ENCODE measurements around the gene ACP4.
"Not testable (repeated sequence)": the region's sequence is repeated elsewhere in the genome, so short reads cannot be mapped to it uniquely, and the experiment has no call there.

ACP4 gene

GRCh38 chr19:50797781-50798658 lies 7.8 kb downstream of the ACP4 start:
- no peak for FAIRE-seq

- FAIRE-seq = no peak
Observed at GRCh38 chr19:50798659-50799546, 8.7 kb downstream of the ACP4 start.

DNA sequence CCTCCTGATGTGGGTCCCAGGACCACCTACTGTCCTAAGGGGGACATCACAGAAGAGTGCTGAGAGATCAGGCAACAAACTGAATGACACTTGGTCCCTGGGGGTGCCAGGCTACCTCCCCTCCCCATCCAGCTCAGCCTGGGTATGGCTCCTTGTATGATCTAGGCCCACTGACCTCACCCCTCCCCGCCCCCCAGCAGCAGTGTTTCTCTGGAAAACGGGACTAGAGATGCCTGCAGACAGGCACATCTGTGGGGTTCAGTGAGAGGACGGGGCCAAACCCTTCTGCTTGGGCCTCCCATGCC lies 9.3 kb downstream of the ACP4 start:
- no peak for FAIRE-seq

- no peak for FAIRE-seq
Observed at GRCh38 chr19:50801107-50801506, 10.9 kb downstream of the ACP4 start.

- no peak for FAIRE-seq
Observed at GRCh38 chr19:50803633-50804419, 13.6 kb downstream of the ACP4 start.

GRCh38 chr19:50804420-50805272 lies 14.4 kb downstream of the ACP4 start:
- peak; percentile 79 for FAIRE-seq

DNA sequence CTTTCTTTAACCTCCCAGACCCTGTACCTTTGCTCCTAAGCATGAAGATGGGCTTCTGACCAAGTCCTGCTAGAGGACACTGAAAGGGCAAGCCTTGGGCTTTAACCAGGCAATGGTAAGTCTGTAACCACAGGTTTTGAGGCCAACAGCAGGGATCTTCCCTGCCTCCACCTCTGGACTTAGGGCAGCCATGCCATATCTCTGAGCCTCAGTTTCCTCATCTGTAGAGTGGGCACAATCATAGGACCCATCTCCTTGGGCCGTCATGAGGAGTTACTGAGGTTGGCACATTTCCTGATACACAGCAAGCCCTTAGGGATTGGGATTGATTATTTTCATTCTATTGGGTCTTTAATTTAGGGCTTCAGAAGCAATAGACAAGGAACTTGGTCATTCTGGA lies 18.6 kb downstream of the ACP4 start:
- FAIRE-seq = no peak

DNA sequence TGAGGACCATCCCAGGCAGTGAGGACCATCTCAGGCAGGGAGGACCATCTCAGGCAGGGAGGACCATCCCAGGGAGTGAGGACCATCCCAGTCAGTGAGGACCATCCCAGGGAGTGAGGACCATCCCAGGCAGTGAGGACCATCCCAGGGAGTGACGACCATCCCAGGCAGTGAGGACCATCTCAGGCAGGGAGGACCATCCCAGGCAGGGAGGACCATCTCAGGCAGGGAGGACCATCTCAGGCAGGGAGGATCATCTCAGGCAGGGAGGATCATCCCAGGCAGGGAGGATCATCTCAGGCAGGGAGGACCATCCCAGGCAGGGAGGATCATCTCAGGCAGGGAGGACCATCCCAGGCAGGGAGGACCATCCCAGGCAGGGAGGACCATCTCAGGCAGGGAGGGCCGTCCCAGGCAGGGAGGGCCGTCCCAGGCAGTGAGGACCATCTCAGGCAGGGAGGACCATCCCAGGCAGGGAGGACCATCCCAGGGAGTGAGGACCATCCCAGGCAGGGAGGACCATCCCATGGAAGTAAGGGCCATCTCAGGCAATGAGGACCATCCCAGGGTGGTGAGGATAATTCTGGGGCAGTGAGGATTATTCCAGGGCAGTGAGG lies 21.5 kb downstream of the ACP4 start:
- not testable (repeated sequence) for FAIRE-seq

- no peak for FAIRE-seq
Observed at GRCh38 chr19:50812474-50812873, 22.3 kb downstream of the ACP4 start.

DNA sequence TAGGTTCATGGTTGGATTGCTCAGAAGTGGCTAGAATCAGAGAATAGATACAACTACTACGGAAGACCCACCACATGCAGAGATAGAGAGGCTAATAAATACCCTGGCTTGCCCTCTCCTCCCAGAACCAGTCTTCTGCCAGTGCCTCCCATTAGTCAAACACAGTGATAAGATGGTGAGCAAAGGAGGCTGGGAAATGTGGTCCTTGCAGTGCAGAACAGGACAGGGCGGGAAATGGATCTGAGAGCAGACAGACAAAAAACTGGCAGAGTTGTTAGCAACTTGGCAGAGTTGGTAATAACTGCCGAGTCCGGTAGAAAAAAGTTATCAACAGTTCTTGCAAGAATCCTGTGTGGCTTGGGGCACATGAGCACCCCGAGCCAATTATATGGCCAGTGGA lies 24.7 kb downstream of the ACP4 start:
- FAIRE-seq = no peak

GRCh38 chr19:50815439-50815838 lies 25.2 kb downstream of the ACP4 start:
- FAIRE-seq = no peak

- no peak for FAIRE-seq
Observed at GRCh38 chr19:50817941-50818858, 28.0 kb downstream of the ACP4 start.

GRCh38 chr19:50818859-50819472 lies 28.8 kb downstream of the ACP4 start:
- FAIRE-seq = no peak

GRCh38 chr19:50819636-50820035 lies 29.4 kb downstream of the ACP4 start:
- no peak for FAIRE-seq

GRCh38 chr19:50820086-50820485 lies 29.9 kb downstream of the ACP4 start:
- FAIRE-seq = no peak

- no peak for FAIRE-seq
Observed at GRCh38 chr19:50820549-50821247, 30.5 kb downstream of the ACP4 start.

- FAIRE-seq = no peak
Observed at GRCh38 chr19:50821248-50821612, 31.0 kb downstream of the ACP4 start.

DNA sequence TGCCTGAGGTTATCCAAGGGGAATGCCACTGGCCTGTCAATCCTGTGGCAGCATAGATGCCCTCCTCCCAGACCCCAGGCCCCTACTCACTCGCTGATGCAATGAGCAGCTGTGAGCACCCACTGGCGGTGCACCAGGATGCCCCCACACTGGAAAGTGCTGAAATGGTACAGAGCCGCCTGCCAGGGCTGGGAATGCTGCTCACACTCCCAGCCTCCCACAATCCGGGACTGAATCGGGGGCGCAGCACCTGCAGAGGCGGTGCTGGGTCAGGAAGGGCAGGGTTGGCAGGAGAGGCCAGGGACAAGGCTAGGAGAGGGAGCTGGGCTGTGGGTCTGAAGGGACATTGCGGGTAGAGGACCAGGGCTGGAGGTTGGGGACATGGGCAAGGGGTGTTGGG lies 31.4 kb downstream of the ACP4 start:
- no peak for FAIRE-seq

DNA sequence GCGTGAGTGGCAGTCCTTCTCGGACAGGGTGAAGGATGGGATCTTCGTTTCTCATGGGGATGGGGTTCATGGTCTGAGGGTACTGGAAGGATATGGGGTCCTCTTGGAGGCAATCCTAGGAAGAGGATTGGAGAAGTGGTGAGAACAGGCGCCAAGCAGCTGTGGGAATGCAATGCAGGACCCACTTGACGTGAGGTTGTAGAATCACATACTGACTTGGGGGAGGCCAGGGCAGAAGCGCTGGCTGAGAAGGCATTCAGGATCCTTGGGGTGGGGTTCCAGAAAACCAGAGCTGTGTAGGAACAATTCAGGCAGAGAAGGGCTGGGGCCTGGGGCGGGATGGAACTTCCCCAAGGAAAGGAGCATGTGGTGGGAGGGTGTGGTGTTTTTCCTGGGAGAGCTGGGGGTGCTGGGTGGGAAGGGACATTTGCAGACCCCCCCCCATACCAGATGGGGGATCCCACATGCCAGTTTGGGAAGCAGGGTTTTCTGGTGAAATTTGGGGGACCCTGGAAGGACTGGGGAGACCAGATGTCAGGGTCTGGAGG lies 32.5 kb downstream of the ACP4 start:
- FAIRE-seq = no peak
